ENCODE results near the gene MTMR4. TPM values are rescaled to one million over a fixed set of nuclear protein-coding genes. Genes with fewer than 3 reads are reported as not detected.

MTMR4 gene
- polyA plus RNA-seq, 3 donors, result 7.2 to 20.7 (median 8.4) TPM

- H3K27me3 Mint-ChIP-seq (ENCODE audit: low read depth in 3 of 3), result peaks cover 9 to 19% (median 15%) of the 10 kb centered on the region in 3 donors
- no peak overlapping the region for H3K9ac ChIP-seq (ENCODE audit: insufficient read depth, low read length, poor library complexity, severe bottlenecking)
Observed at GRCh38 chr17:58536542-58536941, 22.1 kb upstream of the MTMR4 start.

GRCh38 chr17:58535431-58535830 is 21.0 kb upstream of the MTMR4 start:
- intact Hi-C loops (cut with micrococcal nuclease), result no loop called here
- no peaks in the 10 kb centered on the region for H3K9me3 ChIP-seq (replicated peaks in 1 of 2; ENCODE audit: control insufficient read depth in 1 of 2, insufficient read depth in 1 of 2, low read length in 2 of 2)
- Mint-ChIP-seq H3K27me3 (ENCODE audit: low read depth in 3 of 3) (peaks cover 20 to 30% (median 24%) of the 10 kb centered on the region in 3 donors), H3K36me3 (peaks cover 2 to 12% of the 10 kb centered on the region in 2 donors), H3K27ac (peak overlapping the region; percentile 88 to 98 (median 94)), H3K4me1 (peaks cover 58% of the 10 kb centered on the region), H3K9me3 (peaks cover 0 to 2% (median 0%) of the 10 kb centered on the region in 7 donors), H3K4me3 (peak overlapping the region in 1 of 2 donors; percentile 35)
- H3K9ac ChIP-seq (ENCODE audit: insufficient read depth, low read length, poor library complexity, severe bottlenecking), result no peak overlapping the region
- TF ChIP-seq CTCF (IDR thresholded peaks at IDR 0.05), result no peak
- H3K4me2 ChIP-seq (replicated peaks; ENCODE audit: extremely low read depth, low read length, poor library complexity, severe bottlenecking), result no peak overlapping the region
- DNase-seq, result peak in 2 of 3 donors; percentile 18 to 44
- no peak overlapping the region for H3K4me3 ChIP-seq (replicated peaks in 1 of 3; ENCODE audit: low read depth in 2 of 3, low read length in 3 of 3)
- H4K20me1 ChIP-seq (ENCODE audit: insufficient read depth, low read length), result no peaks in the 10 kb centered on the region
- peak overlapping the region; percentile 72 to 87 for H3K27ac ChIP-seq (ENCODE audit: low read depth in 1 of 2, low read length in 2 of 2)
- peaks cover 55 to 61% of the 10 kb centered on the region in 2 donors for H3K4me1 ChIP-seq (ENCODE audit: control insufficient read depth in 1 of 2, insufficient read depth in 2 of 2, low read length in 2 of 2)
- H2AFZ ChIP-seq (ENCODE audit: insufficient read depth, low read depth, low read length, poor library complexity, severe bottlenecking), result no peak overlapping the region
- H3K79me2 ChIP-seq (ENCODE audit: insufficient read depth, low read length), result no peaks in the 10 kb centered on the region
- WGBS (ENCODE audit: insufficient coverage), result 95% methylated on average over 2 of the region's 2 CpGs
- H3K36me3 ChIP-seq (replicated peaks in 1 of 2; ENCODE audit: control insufficient read depth in 1 of 2, insufficient read depth in 2 of 2, low read length in 2 of 2), result no peaks in the 10 kb centered on the region
- peaks cover 4 to 20% of the 10 kb centered on the region in 2 donors for H3K27me3 ChIP-seq (ENCODE audit: control insufficient read depth in 2 of 2, insufficient read depth in 2 of 2, low read length in 2 of 2)

More at GRCh38 chr17:58536542-58536941, 22.1 kb upstream of the MTMR4 start:
- peaks cover 51 to 56% of the 10 kb centered on the region in 2 donors for H3K4me1 ChIP-seq (ENCODE audit: control insufficient read depth in 1 of 2, insufficient read depth in 2 of 2, low read length in 2 of 2)
- H3K4me1 Mint-ChIP-seq, result peaks cover 55% of the 10 kb centered on the region
- H3K36me3 Mint-ChIP-seq, result peaks cover 2 to 12% of the 10 kb centered on the region in 2 donors
- H3K4me3 Mint-ChIP-seq, result peak overlapping the region in 1 of 2 donors; percentile 39
- no peak for DNase-seq
- TF ChIP-seq CTCF (IDR thresholded peaks at IDR 0.05), result no peak
- no peak overlapping the region for H3K27ac ChIP-seq (ENCODE audit: low read depth in 1 of 2, low read length in 2 of 2)
- no peak overlapping the region for H2AFZ ChIP-seq (ENCODE audit: insufficient read depth, low read depth, low read length, poor library complexity, severe bottlenecking)
- H3K4me3 ChIP-seq (replicated peaks in 1 of 3; ENCODE audit: low read depth in 2 of 3, low read length in 3 of 3), result no peak overlapping the region
- intact Hi-C loops (cut with micrococcal nuclease), result no loop called here
- H3K36me3 ChIP-seq (replicated peaks in 1 of 2; ENCODE audit: control insufficient read depth in 1 of 2, insufficient read depth in 2 of 2, low read length in 2 of 2), result no peaks in the 10 kb centered on the region
- H3K27me3 ChIP-seq (ENCODE audit: control insufficient read depth in 2 of 2, insufficient read depth in 2 of 2, low read length in 2 of 2), result peaks cover 4 to 9% of the 10 kb centered on the region in 2 donors
- H3K4me2 ChIP-seq (replicated peaks; ENCODE audit: extremely low read depth, low read length, poor library complexity, severe bottlenecking), result no peak overlapping the region
- no peaks in the 10 kb centered on the region for H4K20me1 ChIP-seq (ENCODE audit: insufficient read depth, low read length)
- H3K27ac Mint-ChIP-seq, result peak overlapping the region in 3 of 7 donors; percentile 61 to 95 (median 77)
- no peaks in the 10 kb centered on the region for H3K9me3 ChIP-seq (replicated peaks in 1 of 2; ENCODE audit: control insufficient read depth in 1 of 2, insufficient read depth in 1 of 2, low read length in 2 of 2)
- peaks cover 0 to 1% (median 0%) of the 10 kb centered on the region in 7 donors for H3K9me3 Mint-ChIP-seq
- no peaks in the 10 kb centered on the region for H3K79me2 ChIP-seq (ENCODE audit: insufficient read depth, low read length)
- 94% methylated on average over 3 of the region's 3 CpGs for WGBS (ENCODE audit: insufficient coverage)

Data from CD14-positive monocyte (primary cell).